ENCODE measurements around the gene SRMS.

SRMS gene

DNA sequence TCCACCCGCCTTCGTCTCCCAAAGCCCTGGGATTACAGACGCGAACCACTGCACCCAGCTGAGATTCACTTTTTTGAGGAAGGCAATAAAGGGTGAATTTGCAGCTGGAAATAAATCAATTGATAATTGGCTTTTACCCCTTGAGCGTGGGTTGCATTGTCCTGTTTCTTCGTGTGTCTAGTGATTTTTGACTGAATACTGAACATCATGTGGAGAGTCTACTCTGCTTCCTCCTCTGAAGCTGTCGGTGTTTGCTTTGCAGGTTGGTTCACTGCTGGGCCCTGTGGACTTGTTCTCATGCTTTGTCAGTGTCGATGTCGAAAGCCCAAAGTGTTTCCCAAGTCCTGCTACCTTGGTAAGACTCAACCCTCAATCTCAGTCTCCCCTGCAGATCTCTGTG lies 42.9 kb downstream of the SRMS start:
- H3K4me2 ChIP-seq (ENCODE audit: low read length): no peak overlapping the region
- no peak overlapping the region for H2AFZ ChIP-seq (ENCODE audit: low read depth, low read length)
- H3K9ac ChIP-seq (ENCODE audit: low read length): no peak overlapping the region
- H3K27me3 ChIP-seq (ENCODE audit: low read depth, low read length): peaks cover 4% of the 10 kb centered on the region; the same call in 1 of the 2 replicates
- TF ChIP-seq EZH2phosphoT487 (IDR thresholded peaks at IDR 0.05; ENCODE audit: low read depth): no peak
- TF ChIP-seq, protein P1, sequence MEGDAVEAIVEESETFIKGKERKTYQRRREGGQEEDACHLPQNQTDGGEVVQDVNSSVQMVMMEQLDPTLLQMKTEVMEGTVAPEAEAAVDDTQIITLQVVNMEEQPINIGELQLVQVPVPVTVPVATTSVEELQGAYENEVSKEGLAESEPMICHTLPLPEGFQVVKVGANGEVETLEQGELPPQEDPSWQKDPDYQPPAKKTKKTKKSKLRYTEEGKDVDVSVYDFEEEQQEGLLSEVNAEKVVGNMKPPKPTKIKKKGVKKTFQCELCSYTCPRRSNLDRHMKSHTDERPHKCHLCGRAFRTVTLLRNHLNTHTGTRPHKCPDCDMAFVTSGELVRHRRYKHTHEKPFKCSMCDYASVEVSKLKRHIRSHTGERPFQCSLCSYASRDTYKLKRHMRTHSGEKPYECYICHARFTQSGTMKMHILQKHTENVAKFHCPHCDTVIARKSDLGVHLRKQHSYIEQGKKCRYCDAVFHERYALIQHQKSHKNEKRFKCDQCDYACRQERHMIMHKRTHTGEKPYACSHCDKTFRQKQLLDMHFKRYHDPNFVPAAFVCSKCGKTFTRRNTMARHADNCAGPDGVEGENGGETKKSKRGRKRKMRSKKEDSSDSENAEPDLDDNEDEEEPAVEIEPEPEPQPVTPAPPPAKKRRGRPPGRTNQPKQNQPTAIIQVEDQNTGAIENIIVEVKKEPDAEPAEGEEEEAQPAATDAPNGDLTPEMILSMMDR (IDR thresholded peaks at IDR 0.05; ENCODE audit: low read depth, low read length): no peak
- no peaks in the 10 kb centered on the region for H3K79me2 ChIP-seq (ENCODE audit: low read length)
- H3K4me3 ChIP-seq (ENCODE audit: low read length): no peak overlapping the region
- H3K36me3 ChIP-seq (replicated peaks; ENCODE audit: low read depth, low read length): no peaks in the 10 kb centered on the region
- no peaks in the 10 kb centered on the region for H4K20me1 ChIP-seq (ENCODE audit: insufficient read depth, low read length)
- H3K27ac ChIP-seq (ENCODE audit: low read length): no peak overlapping the region
- H3K9me3 ChIP-seq (ENCODE audit: insufficient read depth, low read length): no peaks in the 10 kb centered on the region
- H3K4me1 ChIP-seq (ENCODE audit: low read length): no peaks in the 10 kb centered on the region

DNA sequence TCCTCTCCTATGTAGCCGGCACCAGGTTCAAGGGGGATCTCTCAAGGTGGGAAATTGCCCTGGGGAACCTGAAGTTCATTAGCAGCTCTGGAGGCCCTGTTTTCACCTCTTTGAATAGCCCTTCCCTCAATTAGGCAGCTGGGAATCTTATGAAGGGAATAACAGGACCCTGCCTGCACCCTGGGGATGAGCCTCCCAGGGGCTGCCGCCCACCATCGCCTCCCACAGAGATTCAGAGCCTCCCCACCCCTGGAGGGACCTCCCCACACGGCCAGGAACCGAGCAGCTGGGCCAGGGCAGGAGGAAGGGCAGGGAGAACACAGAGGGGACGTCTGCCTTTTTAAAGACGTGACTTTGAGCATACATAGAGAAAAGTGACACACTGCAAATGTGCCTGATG lies 44.0 kb downstream of the SRMS start:
- H4K20me1 ChIP-seq (ENCODE audit: insufficient read depth, low read length): no peaks in the 10 kb centered on the region
- no peak overlapping the region for H3K4me2 ChIP-seq (ENCODE audit: low read length)
- H3K27me3 ChIP-seq (ENCODE audit: low read depth, low read length): peaks cover 4% of the 10 kb centered on the region; the same call in 1 of the 2 replicates
- no peaks in the 10 kb centered on the region for H3K36me3 ChIP-seq (replicated peaks; ENCODE audit: low read depth, low read length)
- H3K4me1 ChIP-seq (ENCODE audit: low read length): no peaks in the 10 kb centered on the region
- H3K9ac ChIP-seq (ENCODE audit: low read length): no peak overlapping the region
- H2AFZ ChIP-seq (ENCODE audit: low read depth, low read length): no peak overlapping the region
- no peaks in the 10 kb centered on the region for H3K9me3 ChIP-seq (ENCODE audit: insufficient read depth, low read length)
- H3K79me2 ChIP-seq (ENCODE audit: low read length): no peaks in the 10 kb centered on the region
- TF ChIP-seq EZH2phosphoT487 (IDR thresholded peaks at IDR 0.05; ENCODE audit: low read depth): no peak
- TF ChIP-seq, protein P1 (IDR thresholded peaks at IDR 0.05; ENCODE audit: low read depth, low read length): no peak
- no peak overlapping the region for H3K27ac ChIP-seq (ENCODE audit: low read length)
- no peak overlapping the region for H3K4me3 ChIP-seq (ENCODE audit: low read length)

DNA sequence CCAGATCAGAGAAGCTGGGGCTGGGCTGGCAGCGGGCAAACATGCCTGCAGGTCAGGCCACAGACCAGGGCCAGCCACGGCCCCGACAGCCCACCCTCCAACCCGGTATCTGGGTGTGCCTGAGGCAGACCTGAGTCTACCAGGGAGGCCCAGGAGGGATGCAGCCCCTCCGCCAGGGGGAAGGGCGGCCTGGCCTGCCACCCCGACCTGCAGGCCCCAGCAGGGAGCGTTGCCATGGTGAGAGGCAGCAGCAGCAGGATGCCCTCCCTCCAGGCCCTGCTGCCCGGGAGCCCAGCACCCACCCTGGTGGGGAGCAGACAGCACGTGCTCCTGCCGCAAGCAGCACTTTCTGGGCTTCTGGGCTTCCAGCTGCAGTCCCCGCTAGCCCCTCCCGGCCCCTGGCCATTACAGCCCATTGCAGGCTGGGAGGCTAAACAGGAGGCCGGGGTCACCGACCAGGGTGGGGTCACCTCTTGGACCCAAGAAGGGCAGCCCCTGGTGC lies 44.8 kb downstream of the SRMS start:
- Histone ChIP-seq H3K79me2 (ENCODE audit: low read length) (no peaks in the 10 kb centered on the region), H3K4me1 (ENCODE audit: low read length) (no peaks in the 10 kb centered on the region), H3K36me3 (replicated peaks; ENCODE audit: low read depth, low read length) (no peaks in the 10 kb centered on the region), H3K9ac (ENCODE audit: low read length) (no peak overlapping the region), H3K27ac (ENCODE audit: low read length) (no peak overlapping the region), H2AFZ (ENCODE audit: low read depth, low read length) (no peak overlapping the region), H4K20me1 (ENCODE audit: insufficient read depth, low read length) (no peaks in the 10 kb centered on the region), H3K27me3 (ENCODE audit: low read depth, low read length) (peaks cover 4% of the 10 kb centered on the region; the same call in 1 of the 2 replicates), H3K4me3 (ENCODE audit: low read length) (no peak overlapping the region), H3K9me3 (ENCODE audit: insufficient read depth, low read length) (no peaks in the 10 kb centered on the region), H3K4me2 (ENCODE audit: low read length) (no peak overlapping the region)
- TF ChIP-seq, protein P1 (IDR thresholded peaks at IDR 0.05; ENCODE audit: low read depth, low read length): no peak
- no peak for TF ChIP-seq EZH2phosphoT487 (IDR thresholded peaks at IDR 0.05; ENCODE audit: low read depth)

DNA sequence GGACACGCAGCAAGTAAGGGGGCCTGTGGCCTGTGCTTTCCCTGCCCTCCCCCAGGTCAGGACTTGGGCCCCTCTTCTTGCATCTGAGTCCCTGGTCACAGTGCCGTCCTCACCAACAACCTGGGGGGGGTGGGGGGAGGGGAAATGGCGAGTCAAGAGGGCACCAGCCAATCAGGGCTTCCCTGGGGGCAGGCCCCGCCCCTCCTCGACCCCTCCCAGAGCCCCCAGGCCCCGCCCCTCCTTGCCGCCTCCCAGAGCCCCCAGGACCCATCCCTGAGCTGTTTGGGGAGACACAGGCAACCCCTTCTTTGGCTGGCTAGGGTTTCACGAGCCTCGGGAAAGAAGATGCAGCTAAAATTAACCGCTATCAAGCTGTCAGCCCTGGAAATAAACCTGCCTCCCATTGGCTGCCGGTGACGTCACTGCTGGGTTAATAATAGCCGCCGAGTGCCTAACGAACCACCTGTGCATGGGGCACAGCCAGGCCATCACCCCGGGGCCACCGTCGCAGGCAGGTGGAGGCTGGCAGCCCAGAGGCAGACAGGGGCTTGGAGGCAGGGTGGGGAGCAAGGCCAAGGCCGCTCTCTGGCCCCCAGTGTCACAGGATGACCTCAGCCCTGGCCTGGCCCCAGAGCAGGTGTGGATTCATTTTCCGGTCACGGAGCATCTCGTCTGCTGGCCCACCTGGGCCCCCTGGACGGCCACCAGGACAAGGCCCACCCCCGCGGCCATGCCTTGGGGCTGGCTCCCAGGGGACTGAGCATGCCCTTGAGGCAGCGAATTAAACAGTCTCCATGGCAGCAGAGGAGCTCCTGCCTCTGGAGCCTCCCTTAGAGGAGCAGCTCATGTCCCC lies 45.5 kb downstream of the SRMS start:
- Histone ChIP-seq H3K4me3 (ENCODE audit: low read length) (no peak overlapping the region), H4K20me1 (ENCODE audit: insufficient read depth, low read length) (no peaks in the 10 kb centered on the region), H3K79me2 (ENCODE audit: low read length) (no peaks in the 10 kb centered on the region), H3K27ac (ENCODE audit: low read length) (no peak overlapping the region), H2AFZ (ENCODE audit: low read depth, low read length) (no peak overlapping the region), H3K36me3 (replicated peaks; ENCODE audit: low read depth, low read length) (no peaks in the 10 kb centered on the region), H3K4me2 (ENCODE audit: low read length) (no peak overlapping the region), H3K9ac (ENCODE audit: low read length) (no peak overlapping the region), H3K4me1 (ENCODE audit: low read length) (no peaks in the 10 kb centered on the region), H3K27me3 (ENCODE audit: low read depth, low read length) (peaks cover 4% of the 10 kb centered on the region; the same call in 1 of the 2 replicates), H3K9me3 (ENCODE audit: insufficient read depth, low read length) (no peaks in the 10 kb centered on the region)
- TF ChIP-seq, protein P1 (IDR thresholded peaks at IDR 0.05; ENCODE audit: low read depth, low read length): no peak
- no peak for TF ChIP-seq EZH2phosphoT487 (IDR thresholded peaks at IDR 0.05; ENCODE audit: low read depth)

Data from OCI-LY3 (cell line).